Stimulated activated CD8-positive, alpha-beta memory T cell treated with anti-CD3 and anti-CD28 coated beads, Interleukin-4, amount 100 ng/mL, for 24 hours (primary cell): Measurements from ENCODE around the gene ARID3C.
A peak's percentile ranks its signal among the peaks of the same experiment; 100 is the strongest.
"Not testable (repeated sequence)": the region's sequence is repeated elsewhere in the genome, so short reads cannot be mapped to it uniquely, and the experiment has no call there.

Experiments
- DNase-seq: peaks from one replicate; pipeline ENCODE4 v3.0.0-alpha.2; 2020; ENCODE audit warnings: low read depth

The ARID3C gene

GRCh38 chr9:34651876-34652601 is 23.2 kb upstream of the ARID3C start, which contains the start of gene IL11RA:
Gene IL11RA (plus strand): TSS chr9:34652185. CDS start chr9:34655218, 3,033 bp downstream.
- DNase-seq: peak; percentile 39

GRCh38 chr9:34651321-34651720 is 22.5 kb upstream of the ARID3C start:
- DNase-seq: no peak

GRCh38 chr9:34650816-34651215 is 21.9 kb upstream of the ARID3C start:
- DNase-seq: no peak

GRCh38 chr9:34648673-34649072 is 19.8 kb upstream of the ARID3C start:
- DNase-seq: no peak

GRCh38 chr9:34647651-34648050 is 18.8 kb upstream of the ARID3C start:
- DNase-seq: no peak

GRCh38 chr9:34647084-34647403 is 18.2 kb upstream of the ARID3C start:
- no peak for DNase-seq

GRCh38 chr9:34646211-34647083 is 17.6 kb upstream of the ARID3C start, which contains the start of gene GALT:
Gene GALT (plus strand): TSS chr9:34646675. CDS start chr9:34646705, 30 bp downstream.
- DNase-seq: peak; percentile 95

- no peak for DNase-seq
Observed at GRCh38 chr9:34644766-34645314, 16.0 kb upstream of the ARID3C start.

- no peak for DNase-seq
Observed at GRCh38 chr9:34642679-34643078, 13.8 kb upstream of the ARID3C start.

GRCh38 chr9:34639322-34639721 is 10.5 kb upstream of the ARID3C start:
- not testable (repeated sequence) for DNase-seq

GRCh38 chr9:34638138-34638445 is 9.2 kb upstream of the ARID3C start:
- no peak for DNase-seq

GRCh38 chr9:34637356-34638137 is 8.7 kb upstream of the ARID3C start, which contains the start of gene SIGMAR1:
Gene SIGMAR1 (minus strand): TSS chr9:34637787. CDS start chr9:34637697, 90 bp downstream.
- DNase-seq: peak; percentile 87

GRCh38 chr9:34636791-34637355 is 8.0 kb upstream of the ARID3C start:
- DNase-seq: no peak

- no peak for DNase-seq
Observed at GRCh38 chr9:34635556-34635955, 6.7 kb upstream of the ARID3C start.

- no peak for DNase-seq
Observed at GRCh38 chr9:34634551-34635248, 5.8 kb upstream of the ARID3C start.

GRCh38 chr9:34633851-34634550 is 5.1 kb upstream of the ARID3C start:
- DNase-seq: peak; percentile 60

- no peak for DNase-seq
Observed at GRCh38 chr9:34633166-34633565, 4.3 kb upstream of the ARID3C start.

- no peak for DNase-seq
Observed at GRCh38 chr9:34630402-34631154, 1.7 kb upstream of the ARID3C start.

GRCh38 chr9:34629491-34629808 is 584 bp upstream of the ARID3C start:
- no peak for DNase-seq
